Measurements from ENCODE around the gene ST6GALNAC4.

DNA sequence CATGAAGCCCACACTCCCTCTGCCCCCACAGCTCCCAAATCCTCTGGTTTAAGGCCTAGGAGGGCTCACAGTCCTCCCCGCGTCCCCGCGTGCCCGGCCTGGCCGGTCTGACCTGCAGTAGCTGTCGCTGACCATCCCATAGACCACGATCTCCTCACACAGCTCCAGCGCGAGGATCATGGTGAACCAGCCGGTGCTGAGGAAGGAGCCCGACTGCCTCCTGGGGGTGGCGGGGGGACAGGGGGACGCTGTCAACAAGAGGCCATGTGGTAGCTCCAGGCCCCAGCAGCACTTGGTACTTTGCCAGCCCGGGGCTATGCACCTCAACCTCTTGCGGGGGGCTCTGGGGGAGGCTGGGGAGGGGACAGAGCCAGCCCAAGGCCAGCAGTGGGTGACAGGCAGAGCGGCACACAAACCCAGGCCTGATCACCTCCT is 7.0 kb downstream of the ST6GALNAC4 start:
- TF ChIP-seq, protein P1, sequence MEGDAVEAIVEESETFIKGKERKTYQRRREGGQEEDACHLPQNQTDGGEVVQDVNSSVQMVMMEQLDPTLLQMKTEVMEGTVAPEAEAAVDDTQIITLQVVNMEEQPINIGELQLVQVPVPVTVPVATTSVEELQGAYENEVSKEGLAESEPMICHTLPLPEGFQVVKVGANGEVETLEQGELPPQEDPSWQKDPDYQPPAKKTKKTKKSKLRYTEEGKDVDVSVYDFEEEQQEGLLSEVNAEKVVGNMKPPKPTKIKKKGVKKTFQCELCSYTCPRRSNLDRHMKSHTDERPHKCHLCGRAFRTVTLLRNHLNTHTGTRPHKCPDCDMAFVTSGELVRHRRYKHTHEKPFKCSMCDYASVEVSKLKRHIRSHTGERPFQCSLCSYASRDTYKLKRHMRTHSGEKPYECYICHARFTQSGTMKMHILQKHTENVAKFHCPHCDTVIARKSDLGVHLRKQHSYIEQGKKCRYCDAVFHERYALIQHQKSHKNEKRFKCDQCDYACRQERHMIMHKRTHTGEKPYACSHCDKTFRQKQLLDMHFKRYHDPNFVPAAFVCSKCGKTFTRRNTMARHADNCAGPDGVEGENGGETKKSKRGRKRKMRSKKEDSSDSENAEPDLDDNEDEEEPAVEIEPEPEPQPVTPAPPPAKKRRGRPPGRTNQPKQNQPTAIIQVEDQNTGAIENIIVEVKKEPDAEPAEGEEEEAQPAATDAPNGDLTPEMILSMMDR (IDR thresholded peaks at IDR 0.05; ENCODE audit: low read depth, low read length), result no peak
- no peak for TF ChIP-seq EZH2phosphoT487 (IDR thresholded peaks at IDR 0.05; ENCODE audit: low read depth)
